ENCODE results near the gene CDKAL1.

CDKAL1 gene

DNA sequence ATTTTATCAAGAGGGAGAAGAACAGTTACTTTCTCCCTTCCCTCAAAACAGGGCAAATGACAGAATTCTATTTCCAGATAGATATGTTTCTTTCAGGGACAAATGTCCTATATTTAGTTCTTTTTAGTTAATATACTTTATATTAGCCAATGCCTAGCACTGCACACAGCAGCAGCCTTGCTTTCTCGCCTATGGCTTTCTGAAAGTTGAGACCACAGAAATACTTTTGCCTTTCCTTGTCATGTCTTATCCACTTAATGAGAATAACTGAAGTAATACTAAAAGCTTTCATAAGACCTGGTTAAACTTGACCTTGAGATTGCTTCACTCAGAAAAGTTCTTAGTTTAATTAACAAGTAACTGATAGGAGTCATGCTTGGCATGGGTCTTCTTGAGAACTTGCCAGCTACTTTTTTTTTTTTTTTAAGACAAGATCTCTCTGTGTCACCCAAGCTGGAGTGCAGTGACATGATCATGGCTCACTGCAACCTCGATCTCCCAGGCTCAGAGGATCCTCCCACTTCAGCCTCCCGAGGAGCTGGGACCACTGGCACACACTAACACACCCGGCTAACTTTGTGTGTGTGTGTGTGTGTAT is 159.3 kb downstream of the CDKAL1 start:
- TF ChIP-seq GATA3 (IDR thresholded peaks at IDR 0.05; ENCODE audit: low read depth, low read length) = no peak
- TF ChIP-seq GATA2 (IDR thresholded peaks at IDR 0.05; ENCODE audit: low read depth, low read length) = no peak

DNA sequence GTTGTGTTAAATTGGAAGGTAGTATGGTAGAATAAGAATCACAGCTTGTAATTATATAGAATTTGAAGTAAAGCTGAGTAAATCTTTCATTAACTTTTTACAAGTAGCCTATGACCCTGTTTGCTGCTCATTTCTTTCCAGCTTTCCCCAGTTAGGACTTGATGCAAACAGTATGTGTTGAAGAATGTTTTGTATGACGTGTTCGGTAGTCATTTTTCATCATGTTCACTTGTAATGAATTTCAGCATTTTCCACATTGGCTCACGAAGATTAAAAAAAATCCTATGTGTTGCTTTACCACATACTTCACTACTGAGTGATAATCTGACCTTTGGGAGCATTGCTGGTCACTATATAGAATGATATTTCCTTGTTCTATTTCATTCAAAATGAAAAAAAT is 162.4 kb downstream of the CDKAL1 start:
- no peak for TF ChIP-seq GATA3 (IDR thresholded peaks at IDR 0.05; ENCODE audit: low read depth, low read length)
- TF ChIP-seq GATA2 (IDR thresholded peaks at IDR 0.05; ENCODE audit: low read depth, low read length) = no peak

DNA sequence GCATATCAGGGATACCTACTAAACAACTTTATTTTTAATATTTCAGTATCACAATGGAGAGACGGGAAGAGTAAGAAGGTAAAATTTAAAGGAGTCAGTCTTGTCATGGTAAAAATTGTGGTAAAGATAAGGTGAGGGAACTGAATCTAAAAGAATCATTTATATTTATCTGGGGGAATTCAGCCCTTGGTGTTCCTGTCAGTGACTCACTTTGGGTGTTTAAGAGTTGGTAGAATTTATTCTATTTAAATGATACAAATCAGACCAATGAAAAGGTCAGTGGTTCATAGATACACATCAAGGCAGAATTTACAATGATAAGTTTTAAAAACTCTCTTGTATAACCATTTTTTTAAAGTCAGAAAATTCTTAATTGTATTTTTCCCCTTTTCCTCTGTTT is 164.4 kb downstream of the CDKAL1 start:
- no peak for TF ChIP-seq GATA2 (IDR thresholded peaks at IDR 0.05; ENCODE audit: low read depth, low read length)
- no peak for TF ChIP-seq GATA3 (IDR thresholded peaks at IDR 0.05; ENCODE audit: low read depth, low read length)

DNA sequence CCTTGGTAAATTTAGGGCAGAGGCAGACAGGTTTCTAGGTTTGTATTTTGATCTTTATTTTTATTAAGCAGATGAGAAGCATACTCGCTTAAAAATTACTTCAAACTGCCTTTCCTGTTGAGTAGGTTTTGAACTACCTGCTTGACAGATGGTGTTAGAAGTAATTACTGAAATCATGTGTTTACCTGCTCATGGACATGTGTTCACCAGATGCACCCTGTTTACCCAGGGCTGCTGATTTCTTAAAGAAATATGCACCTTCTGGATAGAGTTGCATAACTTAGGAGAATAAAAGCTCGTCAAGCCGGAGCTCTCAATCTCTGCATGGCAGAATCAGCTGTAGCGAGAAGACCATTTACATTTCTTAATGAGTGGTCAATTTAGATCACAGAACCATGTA is 165.1 kb downstream of the CDKAL1 start:
- TF ChIP-seq GATA2 (IDR thresholded peaks at IDR 0.05; ENCODE audit: low read depth, low read length) = no peak
- TF ChIP-seq GATA3 (IDR thresholded peaks at IDR 0.05; ENCODE audit: low read depth, low read length) = no peak

DNA sequence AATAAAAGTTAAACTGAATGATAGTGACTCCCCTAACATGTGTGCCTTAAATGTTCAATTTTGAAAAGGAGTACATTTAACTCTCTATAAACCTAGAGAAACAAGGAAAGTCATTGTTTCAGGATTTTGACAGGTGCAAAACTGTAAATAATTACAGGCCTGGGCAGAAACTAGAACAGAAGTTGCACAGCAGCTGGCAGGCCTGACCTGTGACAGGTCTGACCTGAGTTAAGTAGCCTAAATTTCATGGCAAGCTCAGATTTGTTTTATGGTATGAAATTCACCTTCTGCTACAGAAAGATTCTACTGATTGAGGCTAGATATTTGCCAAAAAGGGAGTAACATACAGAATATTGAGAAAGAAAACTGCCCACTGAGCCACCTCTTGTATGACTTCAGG is 166.1 kb downstream of the CDKAL1 start:
- no peak for TF ChIP-seq GATA2 (IDR thresholded peaks at IDR 0.05; ENCODE audit: low read depth, low read length)

DNA sequence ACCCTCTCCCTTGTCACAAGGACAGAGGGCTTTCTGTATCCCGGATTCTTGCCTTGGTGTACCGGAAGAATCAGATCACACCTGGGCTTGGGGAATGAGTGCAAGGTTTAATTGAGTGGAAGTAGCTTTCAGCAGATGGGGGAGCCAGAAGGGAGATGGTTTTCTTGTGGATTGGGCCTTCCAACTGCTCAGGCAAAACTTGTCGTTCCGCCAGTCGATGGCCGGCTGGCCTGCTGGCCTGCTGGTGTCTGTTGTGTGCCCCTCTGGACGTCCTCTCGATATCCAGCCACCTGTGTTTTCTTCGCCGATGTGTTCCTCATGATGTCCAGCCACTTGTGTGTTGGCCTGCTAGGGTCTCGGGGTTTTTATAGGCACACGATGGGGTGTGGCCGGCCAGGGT is 168.1 kb downstream of the CDKAL1 start:
- TF ChIP-seq GATA2 (IDR thresholded peaks at IDR 0.05; ENCODE audit: low read depth, low read length) (no peak), GATA3 (IDR thresholded peaks at IDR 0.05; ENCODE audit: low read depth, low read length) (no peak)

DNA sequence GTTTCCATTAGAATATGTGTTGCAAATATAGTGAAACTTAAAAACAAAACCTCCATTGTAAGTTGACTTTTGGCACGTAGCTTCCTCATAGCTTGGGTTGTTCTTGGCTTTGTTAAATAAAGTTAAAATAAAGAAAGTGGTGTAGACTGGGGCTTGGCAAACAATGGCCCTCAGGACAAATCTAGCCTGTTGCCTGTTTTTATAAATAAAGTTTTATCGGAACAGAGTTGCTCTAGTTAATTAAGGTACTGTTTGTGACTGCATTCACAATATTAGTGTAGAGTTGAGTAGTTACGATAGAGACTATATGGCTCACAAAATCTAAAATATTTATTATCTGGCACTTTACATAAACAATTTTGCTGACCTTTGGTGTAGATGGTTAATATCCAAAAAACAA is 168.8 kb downstream of the CDKAL1 start:
- TF ChIP-seq GATA3 (IDR thresholded peaks at IDR 0.05; ENCODE audit: low read depth, low read length) (no peak), GATA2 (IDR thresholded peaks at IDR 0.05; ENCODE audit: low read depth, low read length) (no peak)

DNA sequence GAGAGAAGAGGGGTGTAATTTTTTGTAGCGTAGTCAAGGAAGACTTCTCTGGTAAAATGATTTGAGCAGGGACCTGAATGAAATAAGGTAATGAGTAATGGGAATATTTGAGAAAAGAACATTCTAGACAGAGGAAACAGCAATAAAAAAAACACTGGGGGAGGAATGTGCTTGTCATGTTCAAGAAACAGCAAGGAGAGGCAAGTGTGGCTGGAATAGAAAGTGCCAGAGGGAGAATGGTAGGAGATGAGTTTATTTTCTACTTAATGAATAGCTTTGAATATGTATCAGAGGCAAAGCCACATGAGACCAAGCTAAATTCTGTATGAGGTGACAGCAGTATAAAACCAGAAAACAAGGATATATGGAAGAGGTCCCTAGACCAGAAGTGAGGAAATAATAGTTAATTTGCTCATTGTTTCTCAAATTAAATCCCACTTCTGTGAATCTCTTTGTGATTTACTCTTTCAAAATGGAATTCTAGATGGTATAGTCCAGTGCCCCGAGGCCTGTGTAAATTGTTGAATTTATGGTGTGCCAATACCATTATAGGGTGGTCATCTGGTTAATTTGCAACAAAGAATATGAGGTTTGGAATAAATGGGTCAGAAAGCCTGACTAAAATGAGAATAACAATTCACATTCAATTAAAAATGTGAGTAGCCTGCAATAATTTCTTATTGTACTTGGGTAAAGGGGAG is 170.2 kb downstream of the CDKAL1 start:
- TF ChIP-seq GATA3 (IDR thresholded peaks at IDR 0.05; ENCODE audit: low read depth, low read length) (no peak), GATA2 (IDR thresholded peaks at IDR 0.05; ENCODE audit: low read depth, low read length) (no peak)

DNA sequence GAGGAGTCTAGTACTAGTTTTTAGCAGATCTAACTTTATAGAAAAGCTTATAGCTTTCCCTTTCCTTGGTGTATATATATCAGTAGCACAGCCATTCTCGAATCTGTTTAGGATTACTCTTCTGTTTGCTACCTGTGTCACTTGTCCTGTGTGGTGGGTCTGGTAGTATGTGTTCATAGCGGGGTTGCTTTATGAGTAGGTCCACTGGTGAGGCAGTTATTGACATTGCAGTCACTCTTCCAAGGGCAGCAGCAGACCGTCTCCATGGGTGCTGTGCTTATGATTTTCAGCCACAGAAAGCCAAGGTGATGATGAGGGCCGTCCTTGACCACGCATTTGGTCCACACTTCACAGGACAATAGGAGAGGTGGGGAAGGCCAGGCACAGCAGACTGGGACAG is 171.5 kb downstream of the CDKAL1 start:
- TF ChIP-seq GATA2 (IDR thresholded peaks at IDR 0.05; ENCODE audit: low read depth, low read length) (no peak), GATA3 (IDR thresholded peaks at IDR 0.05; ENCODE audit: low read depth, low read length) (no peak)

DNA sequence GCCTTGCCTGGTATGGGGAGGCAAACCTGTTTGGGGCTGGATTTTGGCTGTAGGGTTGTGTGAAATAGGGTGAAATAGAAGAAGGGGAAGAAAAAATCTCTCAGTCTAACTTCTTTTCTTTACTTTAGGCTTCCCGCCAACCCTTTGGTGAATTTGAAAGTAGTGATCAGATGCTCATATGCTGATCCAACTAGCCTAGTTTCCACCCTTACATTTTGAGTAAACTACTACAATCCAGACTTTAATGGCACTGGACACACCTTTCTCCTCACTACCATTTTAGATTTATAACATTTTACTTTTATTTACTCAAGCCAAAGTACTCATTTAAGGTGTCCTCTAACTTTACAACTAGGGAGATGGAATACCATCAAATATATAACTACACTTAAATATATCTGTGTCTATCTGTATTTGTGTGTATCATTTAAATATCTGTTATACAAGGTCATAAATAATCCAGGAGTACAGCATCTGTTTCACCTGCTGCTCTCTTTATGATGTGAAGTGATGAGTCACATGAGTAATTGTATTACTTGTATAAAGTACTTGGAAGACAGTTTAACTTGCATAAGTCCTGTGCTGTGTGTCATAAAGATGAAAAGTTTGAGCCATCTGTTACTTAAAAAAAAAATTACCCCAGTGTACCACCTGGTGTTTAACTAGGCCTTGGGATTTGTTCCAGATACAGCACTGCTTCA is 172.1 kb downstream of the CDKAL1 start:
- TF ChIP-seq GATA2 (IDR thresholded peaks at IDR 0.05; ENCODE audit: low read depth, low read length) = no peak

DNA sequence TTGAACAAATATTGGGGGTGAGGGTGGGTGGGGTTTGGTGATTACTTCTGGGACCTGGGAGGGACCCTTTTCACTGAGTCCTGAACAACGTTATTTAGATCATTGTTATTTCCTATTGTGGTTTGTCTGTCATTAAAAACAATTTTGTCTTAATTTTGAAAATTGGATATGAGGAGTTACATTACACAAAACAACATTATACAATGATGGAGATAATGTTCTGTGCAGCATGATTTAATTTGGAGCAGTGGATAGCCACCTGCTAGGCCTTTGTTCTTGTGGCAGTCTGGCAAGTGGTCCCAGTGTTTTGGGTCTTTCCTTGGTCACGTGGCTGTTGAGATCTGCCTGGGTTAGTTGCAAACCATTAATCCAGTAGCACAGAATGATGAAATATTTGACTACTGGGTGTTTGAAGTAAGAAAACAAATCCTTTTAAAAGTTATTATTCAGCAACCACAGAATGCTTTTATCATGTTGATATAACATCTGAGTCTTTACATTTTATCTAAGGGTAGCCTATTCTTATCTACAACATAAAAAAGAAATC is 172.8 kb downstream of the CDKAL1 start:
- no peak for TF ChIP-seq GATA2 (IDR thresholded peaks at IDR 0.05; ENCODE audit: low read depth, low read length)
- no peak for TF ChIP-seq GATA3 (IDR thresholded peaks at IDR 0.05; ENCODE audit: low read depth, low read length)

DNA sequence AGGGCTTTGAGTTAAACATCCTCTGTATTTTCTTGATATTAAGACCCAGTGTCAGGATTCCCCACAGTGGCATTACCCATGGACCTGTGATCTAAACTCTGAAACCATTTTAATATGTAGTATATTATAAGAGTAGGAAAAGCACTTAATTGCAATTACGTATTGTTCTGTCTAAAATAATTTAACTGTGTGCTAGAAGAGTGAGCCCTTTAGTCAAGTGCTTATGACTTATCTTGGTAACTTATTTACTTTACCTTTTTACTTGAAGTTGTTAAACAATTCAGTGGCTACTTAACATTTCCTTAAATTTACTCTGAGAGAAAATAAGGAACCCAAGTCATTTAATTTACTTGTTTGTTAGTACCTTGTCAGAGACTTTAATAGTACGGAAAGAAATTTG is 173.6 kb downstream of the CDKAL1 start:
- TF ChIP-seq GATA2 (IDR thresholded peaks at IDR 0.05; ENCODE audit: low read depth, low read length) = no peak
- TF ChIP-seq GATA3 (IDR thresholded peaks at IDR 0.05; ENCODE audit: low read depth, low read length) = no peak

DNA sequence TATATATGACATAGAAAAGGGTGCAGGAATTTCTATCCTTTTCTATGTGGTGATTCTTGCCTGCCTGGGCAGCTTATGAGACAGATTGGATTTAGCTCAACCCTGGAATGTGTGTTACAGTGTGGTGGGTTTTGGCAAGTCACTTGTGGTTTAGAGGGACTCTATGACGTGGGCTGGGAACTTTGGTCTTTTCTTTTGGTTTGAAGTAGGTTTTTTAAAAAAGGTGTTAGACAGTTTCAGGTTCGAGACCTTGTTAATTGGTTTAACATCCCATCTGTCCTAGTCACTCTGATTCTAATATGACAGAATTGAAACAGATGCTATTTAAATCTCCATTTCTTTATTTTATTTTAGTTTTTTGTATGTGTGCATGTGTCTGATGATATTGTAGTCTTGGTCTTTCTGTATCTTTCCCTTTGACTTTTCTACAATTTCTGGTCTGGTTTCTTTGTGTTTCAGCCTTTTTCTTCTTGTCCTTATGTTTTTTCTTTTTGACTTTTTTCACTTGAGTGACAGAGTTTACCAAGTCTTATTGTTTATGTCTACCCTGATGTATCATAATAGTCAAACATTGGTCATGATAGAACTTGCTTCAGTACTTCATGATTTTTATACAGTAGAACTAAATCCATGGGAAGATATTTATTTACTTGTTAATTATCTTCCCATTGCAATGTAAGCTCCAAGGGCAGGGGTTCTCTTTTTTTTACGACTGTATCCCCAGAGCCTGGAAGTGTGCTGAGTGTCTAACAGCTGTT is 174.3 kb downstream of the CDKAL1 start:
- TF ChIP-seq GATA3 (IDR thresholded peaks at IDR 0.05; ENCODE audit: low read depth, low read length) = no peak
- TF ChIP-seq GATA2 (IDR thresholded peaks at IDR 0.05; ENCODE audit: low read depth, low read length) = no peak

DNA sequence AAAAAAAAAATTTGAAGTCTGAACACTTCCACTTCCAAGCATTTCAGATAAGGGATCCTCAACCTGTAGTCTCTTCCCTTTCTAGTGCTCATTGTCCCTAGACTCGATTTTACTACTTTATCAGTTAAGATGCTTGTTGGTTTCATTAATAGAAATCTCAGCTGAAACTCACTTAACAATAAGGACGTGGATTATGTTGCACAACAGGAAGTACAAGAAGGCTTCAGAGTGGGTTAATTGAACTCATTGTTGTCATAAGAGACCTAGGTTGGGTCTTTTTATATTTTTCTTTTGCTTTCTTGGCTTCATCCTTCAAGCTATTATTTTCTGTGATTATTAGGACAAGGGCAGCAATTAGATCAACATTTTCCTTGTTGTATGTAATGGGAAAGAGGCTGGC is 175.2 kb downstream of the CDKAL1 start:
- TF ChIP-seq GATA3 (IDR thresholded peaks at IDR 0.05; ENCODE audit: low read depth, low read length) (no peak), GATA2 (IDR thresholded peaks at IDR 0.05; ENCODE audit: low read depth, low read length) (no peak)

All from SH-SY5Y (cell line).